Measurements from ENCODE around the gene OXLD1.

Gene OXLD1

GRCh38 chr17:81701288-81702071, 35.1 kb upstream of the OXLD1 start:
- no peak for DNase-seq

GRCh38 chr17:81700353-81701287, 34.2 kb upstream of the OXLD1 start:
- no peak for DNase-seq

- DNase-seq, result no peak
These were observed 31.0 kb upstream of the OXLD1 start for GRCh38 chr17:81697261-81698044.

DNA sequence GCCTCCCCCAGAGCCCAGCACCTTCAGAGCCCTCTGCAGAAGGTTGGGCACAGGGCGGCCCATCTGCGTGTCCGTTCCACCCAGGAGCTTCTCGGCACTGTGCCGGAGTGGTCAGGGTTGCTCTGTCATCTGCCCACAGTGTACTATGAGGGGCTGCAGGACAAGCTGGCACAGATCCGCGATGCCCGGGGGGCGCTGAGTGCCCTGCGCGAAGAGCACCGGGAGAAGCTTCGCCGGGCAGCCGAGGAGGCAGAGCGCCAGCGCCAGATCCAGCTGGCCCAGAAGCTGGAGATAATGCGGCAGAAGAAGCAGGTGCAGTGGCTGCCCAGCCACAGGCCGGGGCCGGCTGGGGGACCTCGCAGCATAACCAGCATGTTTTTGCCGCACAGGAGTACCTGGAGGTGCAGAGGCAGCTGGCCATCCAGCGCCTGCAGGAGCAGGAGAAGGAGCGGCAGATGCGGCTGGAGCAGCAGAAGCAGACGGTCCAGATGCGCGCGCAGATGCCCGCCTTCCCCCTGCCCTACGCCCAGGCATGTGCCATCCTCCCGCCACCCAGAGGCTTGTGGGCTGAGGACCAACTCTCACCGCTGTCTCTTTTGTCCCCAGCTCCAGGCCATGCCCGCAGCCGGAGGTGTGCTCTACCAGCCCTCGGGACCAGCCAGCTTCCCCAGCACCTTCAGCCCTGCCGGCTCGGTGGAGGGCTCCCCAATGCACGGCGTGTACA, 30.0 kb upstream of the OXLD1 start:
- DNase-seq, result no peak

DNA sequence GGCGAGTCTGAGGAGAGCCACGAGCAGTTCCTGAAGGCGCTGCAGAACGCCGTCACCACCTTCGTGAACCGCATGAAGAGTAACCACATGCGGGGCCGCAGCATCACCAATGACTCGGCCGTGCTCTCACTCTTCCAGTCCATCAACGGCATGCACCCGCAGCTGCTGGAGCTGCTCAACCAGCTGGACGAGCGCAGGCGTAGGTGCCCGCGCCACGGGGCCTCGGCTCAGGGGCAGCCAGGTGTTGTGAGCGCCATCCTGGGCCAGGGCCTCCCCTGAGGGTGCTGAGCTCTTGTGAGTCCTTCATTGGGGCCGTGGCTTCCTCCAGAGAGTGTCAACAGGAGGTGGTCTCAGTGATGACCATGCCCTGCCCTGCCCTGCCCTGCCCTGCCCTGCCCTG, 29.4 kb upstream of the OXLD1 start:
- no peak for DNase-seq

GRCh38 chr17:81695211-81695610, 28.8 kb upstream of the OXLD1 start:
- DNase-seq, result no peak

- no peak for DNase-seq
These were observed 28.4 kb upstream of the OXLD1 start for GRCh38 chr17:81694810-81695209.

DNA sequence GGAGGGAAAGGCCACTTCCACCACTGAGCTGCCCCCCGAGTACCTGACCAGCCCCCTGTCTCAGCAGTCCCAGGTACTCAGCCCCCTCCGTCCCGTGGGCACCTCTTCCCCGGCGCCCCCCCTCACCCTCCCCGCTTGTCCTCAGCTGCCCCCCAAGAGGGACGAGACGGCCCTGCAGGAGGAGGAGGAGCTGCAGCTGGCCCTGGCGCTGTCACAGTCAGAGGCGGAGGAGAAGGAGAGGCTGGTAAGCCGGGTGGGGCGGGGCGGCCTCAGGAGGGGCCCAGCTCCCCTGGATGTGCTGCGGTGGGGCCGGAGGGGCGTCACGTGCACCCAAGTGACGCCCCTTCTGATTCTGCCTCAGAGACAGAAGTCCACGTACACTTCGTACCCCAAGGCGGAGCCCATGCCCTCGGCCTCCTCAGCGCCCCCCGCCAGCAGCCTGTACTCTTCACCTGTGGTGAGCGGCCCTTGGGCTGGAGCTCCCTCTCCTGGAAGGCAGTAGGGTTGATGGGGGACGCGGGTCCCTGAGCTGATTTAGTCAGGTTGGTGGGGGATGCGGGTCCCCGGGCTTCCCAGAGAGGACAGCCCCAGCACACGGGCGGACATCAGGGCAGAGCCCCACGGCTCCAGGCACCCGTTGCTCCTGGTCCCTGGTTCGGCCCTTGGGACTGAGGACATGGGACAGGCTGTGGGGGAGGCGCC, 27.3 kb upstream of the OXLD1 start:
- no peak for DNase-seq

DNA sequence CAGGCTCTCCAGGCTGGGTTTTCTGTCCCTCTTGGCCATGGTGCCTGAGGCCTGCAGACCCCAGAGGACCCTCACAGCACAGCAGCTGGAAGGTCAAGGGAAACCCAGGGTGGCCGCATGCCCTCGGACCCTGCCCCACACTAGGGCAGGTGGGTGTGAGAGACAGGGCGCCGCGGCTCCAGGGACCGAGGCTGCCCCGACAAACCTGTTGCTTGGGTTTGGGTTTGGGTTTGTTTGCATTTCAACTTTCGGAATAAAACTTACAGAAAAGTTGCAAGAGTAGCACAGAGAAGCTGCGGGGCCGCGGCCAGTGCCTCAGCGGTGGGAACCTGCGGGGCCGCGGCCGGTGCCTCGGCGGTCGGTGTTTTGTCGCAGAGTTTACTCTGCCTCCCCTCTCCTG, 25.2 kb upstream of the OXLD1 start:
- no peak for DNase-seq

- no peak for DNase-seq
These were observed 24.8 kb upstream of the OXLD1 start for GRCh38 chr17:81691196-81691595.

GRCh38 chr17:81690549-81690948, 24.1 kb upstream of the OXLD1 start:
- no peak for DNase-seq

DNA sequence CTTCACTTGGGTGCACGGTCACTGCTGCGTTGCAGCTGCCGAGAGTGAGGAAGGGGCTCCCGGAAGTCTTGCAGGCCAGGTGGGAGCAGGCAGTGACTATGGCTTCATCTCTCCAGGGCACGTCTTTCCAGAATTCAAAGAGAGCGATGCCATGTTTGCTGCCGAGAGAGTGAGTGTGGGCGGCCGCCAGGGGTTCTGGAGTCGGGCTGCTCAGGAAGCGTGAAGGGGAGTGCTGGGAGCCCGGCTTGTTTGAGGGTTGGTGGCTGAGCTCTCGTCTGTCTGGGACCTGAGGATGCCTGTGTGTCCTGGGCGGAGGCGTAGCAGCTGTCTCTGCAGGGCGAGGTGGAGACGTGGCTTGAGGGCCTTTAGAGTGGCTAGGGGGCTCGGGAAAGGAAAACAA, 23.7 kb upstream of the OXLD1 start:
- no peak for DNase-seq

DNA sequence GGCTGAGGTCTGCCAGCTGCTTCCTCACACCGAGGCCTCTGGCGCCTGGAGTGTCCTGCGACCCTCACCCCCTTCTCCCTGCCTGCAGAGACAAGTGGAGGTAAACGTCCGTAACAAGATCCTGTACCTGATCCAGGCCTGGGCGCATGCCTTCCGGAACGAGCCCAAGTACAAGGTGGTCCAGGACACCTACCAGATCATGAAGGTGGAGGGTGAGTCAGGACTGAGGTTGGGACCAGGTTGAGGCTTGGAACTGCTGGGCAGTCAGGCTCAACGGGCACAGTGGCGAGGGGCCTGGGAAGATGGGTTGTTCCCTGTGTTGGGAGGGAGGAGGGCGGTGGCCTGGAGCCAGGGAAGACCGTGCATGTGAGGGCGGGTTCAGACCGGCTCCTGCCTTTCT, 22.2 kb upstream of the OXLD1 start:
- DNase-seq, result no peak

DNA sequence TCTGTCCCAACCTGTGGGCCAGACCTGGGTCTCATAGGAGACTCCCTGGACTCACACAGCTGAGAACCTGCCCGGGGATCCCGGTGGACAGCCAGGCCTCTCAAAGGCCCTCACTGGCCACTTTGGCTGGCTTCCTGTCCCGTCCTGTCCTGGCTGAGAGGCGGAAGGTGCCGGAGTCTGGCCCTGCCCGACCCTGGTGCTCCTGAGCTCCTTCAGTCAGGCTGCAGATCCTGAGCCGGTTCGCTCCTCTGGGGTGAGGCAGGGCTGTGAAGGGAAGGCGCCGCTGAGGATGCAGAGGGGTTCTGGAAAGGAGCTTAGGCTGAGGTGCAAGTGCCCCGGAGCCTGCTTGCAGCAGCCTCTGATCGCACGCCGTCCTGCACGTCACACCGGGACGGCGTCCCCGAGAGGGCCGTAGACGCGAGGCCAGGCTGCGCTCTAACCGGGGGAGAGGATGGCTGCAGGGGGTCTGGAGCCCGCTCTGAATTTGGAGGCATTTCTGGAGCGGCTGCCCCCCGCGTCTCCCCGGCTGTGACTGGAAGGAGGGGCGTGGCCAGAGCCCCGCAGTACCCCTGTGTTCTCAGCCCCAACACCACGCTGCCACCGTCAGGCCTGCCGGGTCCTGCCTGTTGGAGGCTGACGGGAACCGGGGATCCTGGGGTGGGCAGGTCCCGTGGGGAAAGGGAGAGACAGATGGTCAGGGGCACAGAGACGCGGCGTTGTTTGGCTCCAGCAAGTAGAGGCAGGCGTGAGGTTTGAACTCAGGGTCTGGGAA, 21.6 kb upstream of the OXLD1 start:
- DNase-seq, result no peak

DNA sequence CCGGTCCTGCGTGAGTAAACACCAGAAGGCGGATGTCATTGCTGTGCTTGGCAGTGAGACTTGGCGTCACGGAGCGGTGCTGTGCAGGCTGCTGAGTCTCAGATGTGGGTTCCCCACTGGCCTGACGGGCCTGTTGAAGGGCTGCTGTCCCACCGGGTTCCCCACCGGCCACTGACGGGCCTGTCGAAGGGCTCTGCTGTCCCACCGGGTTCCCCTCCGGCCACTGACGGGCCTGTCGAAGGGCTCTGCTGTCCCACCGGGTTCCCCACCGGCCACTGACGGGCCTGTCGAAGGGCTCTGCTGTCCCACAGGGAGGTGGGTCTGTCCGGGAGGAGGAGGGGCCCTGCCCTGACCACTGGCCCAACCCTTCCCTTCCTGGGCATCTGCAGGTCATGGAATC, 20.2 kb upstream of the OXLD1 start:
- no peak for DNase-seq

DNA sequence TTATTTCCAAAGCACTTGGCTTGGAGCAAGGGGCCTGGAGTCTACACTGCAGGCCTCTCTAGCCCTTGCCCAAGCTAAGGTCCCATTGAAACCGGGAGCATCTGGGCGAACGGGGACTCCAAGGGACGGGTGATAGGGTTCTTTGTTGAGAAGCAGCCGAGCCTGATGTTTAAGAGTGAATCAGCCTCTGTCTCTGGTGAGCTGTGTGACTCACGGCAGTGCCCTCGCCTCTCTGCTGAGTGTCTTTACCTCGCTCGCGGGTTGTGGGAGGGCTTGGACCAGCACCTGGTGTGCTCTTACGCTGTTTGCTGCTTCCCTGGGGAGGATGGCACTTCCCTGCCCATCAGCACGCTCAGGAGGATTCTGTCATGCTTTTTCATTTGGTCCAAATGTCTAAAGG, 18.7 kb upstream of the OXLD1 start:
- no peak for DNase-seq

DNA sequence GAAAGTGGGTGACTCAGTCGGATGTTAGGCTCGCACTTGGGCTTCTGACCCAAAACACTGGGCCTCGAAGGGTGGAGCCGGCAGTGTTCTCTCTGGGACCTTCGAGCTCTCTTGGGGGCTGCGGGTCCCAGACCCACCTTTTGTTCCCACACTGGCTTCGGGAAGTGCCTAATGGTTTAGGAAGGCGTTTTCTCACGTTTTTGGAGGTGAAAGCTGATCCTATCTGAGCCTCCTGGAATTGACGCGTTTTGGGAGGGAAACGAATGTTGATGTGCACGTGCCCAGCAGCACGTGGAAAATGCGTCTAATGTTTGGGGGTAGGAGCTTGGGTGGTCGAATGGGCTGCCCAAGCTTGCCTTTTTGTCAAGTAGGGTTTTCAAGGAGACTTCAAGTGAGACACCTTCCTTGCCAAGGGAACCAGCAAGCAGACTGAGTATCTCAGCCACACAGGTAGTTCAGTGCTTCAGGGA, 18.1 kb upstream of the OXLD1 start:
- DNase-seq, result no peak

DNA sequence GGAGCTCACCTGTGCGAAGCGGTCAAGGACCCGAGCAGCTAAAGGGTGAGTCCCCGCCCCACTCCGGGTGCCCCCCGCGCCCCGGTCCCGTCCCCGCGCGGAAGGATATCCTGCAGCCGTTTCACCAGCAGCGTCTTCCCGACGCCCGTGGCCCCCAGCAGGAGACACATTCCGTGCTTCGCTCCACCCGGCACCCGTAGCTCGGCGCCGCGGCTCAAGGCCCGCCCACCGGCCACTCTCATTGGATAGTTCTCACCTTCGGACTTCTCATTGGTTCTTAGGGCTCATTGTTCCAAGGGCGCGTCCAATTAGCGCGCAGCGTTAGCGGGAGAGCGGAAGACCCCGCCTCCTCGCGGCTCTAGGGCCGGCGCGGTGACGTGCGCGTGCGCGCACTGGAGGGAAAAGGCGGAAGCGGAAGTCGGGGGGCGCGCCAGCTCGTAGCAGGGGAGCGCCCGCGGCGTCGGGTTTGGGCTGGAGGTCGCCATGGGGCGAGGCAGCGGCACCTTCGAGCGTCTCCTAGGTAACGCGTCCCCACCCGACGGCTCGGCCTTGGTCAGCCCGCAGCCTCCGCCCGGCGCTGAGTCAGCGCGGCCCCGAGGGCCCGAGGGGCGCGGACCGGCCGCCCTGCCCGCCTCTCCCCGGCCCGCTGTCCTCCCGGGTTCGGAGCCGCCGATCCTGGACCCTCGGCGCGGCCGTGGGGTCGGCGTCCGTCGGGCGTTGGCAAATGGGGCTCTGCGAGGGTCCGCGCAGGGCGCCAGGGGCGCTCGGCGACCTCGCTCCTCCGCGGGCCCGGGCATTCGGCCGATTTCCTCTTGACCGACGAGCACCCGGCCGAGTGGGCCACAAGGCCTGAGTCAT, 17.4 kb upstream of the OXLD1 start, which contains the start of the genes ARL16 and HGS:
ARL16 (minus strand) TSS at position 214 of the 858 bp plus-strand sequence; CDS start at position 170, 44 bp downstream.
HGS (plus strand) TSS at position 428 of the 858 bp plus-strand sequence; CDS start at position 484, 56 bp downstream.
- peak; percentile 97 for DNase-seq

- no peak for DNase-seq
These were observed 16.8 kb upstream of the OXLD1 start for GRCh38 chr17:81683208-81683583.
